KOPT-K1 (cell line): ENCODE data around the gene RAI2.

Experiments used
- H3K27ac ChIP-seq: fragments of 200-600 bp; sonication (generic); 2 replicates; pipeline ENCODE4 v1.5.1; 2016; ENCODE audit warnings: antibody characterized with exemption, mild to moderate bottlenecking, low read depth, low read length; ENCODE audit not compliant: poor library complexity, severe bottlenecking
- H3K36me3 ChIP-seq: fragments of 200-600 bp; sonication (generic); 2 replicates; pipeline ENCODE4 v1.5.1; 2017; ENCODE audit warnings: antibody characterized with exemption, mild to moderate bottlenecking, low read length, moderate library complexity; ENCODE audit not compliant: insufficient read depth
- H3K9me3 ChIP-seq: fragments of 200-600 bp; sonication (generic); 2 replicates; pipeline ENCODE4 v1.5.1; 2017; ENCODE audit warnings: antibody characterized with exemption, low read length, mild to moderate bottlenecking; ENCODE audit not compliant: insufficient read depth, poor library complexity, severe bottlenecking

RAI2 gene

DNA sequence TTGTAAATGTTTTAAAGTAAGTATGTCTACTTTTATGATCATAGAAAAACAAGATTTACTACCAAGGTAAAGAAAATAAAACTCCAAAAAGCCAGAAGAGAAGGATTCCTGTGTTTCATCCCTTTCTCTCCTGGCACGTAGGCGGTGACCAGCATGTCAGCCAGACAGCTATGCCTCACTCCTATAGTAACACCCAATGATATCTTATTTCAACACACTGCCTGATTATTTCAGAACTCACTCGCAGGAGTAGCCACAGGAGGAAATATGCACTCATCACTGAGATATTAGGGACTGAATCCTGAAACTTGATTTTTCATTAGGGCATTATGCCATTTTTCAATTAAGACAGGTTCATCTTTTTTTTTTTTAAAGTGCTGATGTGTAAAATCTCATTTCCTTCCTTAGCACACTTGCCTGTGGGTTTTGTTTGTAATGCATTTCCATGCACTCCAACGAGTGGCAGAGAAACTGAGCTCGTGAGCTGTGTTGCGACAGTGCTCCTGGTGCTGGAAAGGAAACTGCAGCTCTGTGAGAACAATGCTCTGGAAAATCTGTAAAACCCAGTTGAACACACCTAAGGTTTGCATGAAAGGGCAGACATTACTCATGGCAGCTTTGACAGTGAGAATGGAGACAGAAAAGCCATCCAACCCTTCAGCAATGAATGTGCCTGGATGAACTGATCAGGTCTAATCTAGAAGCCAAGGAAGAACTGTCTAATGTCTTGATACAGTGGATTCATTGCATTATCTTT is 18.2 kb downstream of the RAI2 start:
- Histone ChIP-seq H3K36me3 (no peaks in the 10 kb centered on the region), H3K27ac (no peak overlapping the region), H3K9me3 (no peaks in the 10 kb centered on the region)

DNA sequence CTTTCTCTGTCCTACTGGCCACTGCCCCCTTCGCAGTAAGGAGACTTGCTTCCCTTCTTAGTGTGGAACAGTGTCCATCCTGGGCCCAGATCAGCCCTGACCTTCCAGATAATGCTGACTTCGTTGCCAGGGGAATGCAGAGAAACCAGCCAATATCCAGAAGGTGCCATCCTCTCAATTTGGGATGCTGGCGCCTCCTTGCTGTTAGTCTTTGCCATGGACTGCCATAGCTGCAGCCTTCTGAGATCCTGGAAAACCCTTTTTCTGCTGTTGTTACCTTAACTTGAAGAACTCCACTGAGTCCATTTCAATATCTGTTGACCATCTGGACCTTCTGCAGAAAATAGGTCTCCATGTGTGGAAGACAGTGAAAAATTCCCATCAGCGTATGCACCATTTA is 21.8 kb downstream of the RAI2 start:
- no peak overlapping the region for H3K27ac ChIP-seq
- H3K36me3 ChIP-seq = no peaks in the 10 kb centered on the region
- no peaks in the 10 kb centered on the region for H3K9me3 ChIP-seq

DNA sequence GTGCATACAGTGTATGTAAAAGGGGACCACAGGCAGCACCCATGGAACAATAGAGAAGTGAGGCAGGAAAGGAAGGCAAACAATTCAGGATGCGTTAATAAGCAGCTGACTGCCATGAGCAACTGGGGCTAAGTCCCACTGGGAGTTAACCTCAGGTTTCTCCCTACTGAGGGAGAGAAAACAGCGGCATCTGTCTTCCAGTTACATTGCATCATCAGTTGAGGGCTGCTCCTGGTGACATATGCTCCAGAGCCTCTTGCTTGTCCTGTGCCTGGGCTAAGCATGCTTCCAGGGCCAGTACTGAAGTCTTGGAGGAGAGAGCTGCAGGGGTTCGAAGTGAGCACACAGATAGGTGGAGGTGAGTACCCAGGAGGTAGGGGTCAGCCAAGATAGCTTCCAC is 24.3 kb downstream of the RAI2 start:
- Histone ChIP-seq H3K9me3 (no peaks in the 10 kb centered on the region), H3K36me3 (no peaks in the 10 kb centered on the region), H3K27ac (no peak overlapping the region)

DNA sequence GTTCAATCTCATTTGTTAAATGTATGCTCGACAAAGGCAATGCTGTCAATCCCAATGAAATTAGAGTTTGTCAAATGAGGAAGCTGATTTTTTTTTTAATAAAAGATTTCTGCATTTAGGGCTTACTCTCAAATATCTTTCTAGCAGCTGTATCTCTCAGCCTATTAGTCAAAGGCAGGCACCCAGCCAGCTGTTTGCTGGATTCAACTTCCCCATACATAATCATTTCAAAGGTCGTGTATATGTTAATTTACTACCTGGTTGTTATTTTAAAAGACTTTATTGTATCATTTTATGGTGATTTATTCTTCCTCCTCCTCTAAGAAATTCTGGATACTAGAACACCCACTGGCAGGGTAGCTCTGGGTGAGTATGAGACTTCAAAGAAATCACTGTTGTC is 27.1 kb downstream of the RAI2 start:
- Histone ChIP-seq H3K27ac (no peak overlapping the region), H3K9me3 (no peaks in the 10 kb centered on the region), H3K36me3 (no peaks in the 10 kb centered on the region)

DNA sequence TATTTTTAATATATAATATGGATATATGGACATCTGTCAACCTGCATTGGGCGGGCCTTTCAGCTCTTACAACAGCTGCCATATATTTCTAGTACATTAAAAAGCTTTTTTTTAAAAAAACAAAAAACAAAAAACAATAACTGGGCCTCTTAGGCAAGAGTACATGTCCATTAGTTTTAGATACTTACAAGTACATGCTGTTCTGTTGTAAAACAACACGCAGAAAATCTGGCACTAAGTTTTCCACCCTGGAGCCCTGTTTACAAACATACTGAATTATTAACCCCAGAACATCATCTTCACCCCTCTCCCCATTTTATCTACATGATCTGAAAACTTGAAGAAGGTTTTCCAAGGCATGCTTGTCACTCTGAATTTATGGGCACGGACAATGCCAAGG is 29.8 kb downstream of the RAI2 start:
- no peaks in the 10 kb centered on the region for H3K36me3 ChIP-seq
- no peaks in the 10 kb centered on the region for H3K9me3 ChIP-seq
- no peak overlapping the region for H3K27ac ChIP-seq

DNA sequence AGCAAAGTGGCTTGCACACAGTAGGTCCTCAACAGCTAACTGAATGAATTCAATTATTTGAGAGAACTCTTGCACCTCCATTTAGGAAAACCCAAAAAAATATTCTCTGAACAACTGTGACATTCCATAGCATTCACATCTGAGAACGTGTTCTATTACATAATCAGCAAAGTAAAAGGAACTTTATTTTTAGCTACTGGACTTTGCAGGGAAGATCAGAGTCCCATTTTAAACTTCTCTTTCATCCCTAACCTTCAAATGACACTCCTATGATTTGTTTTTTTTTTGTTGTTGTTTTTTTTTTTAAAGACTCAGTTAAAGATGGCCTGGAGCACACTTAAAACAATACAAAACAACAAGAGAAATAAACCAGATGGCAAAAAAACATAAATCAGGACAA is 30.9 kb downstream of the RAI2 start:
- Histone ChIP-seq H3K36me3 (no peaks in the 10 kb centered on the region), H3K27ac (no peak overlapping the region), H3K9me3 (no peaks in the 10 kb centered on the region)

DNA sequence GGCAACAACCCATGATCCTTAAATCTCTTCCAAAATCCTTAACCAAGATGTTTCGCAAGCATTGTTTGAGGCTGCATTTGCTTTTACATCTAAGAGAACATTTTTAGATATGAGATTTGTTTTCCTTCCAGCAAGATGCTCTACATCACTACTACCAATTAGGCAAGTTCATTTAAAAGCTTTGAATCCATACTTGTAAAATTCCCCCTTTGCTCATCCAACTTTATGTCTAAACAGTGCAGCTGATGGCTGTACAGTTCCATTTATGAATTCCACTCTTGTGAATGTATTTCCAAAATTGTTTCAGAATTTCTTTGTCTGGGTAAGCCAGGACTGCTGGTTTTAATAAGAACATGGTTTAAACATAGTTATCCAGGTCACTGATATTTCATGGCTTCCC is 31.5 kb downstream of the RAI2 start:
- no peaks in the 10 kb centered on the region for H3K36me3 ChIP-seq
- no peak overlapping the region for H3K27ac ChIP-seq

DNA sequence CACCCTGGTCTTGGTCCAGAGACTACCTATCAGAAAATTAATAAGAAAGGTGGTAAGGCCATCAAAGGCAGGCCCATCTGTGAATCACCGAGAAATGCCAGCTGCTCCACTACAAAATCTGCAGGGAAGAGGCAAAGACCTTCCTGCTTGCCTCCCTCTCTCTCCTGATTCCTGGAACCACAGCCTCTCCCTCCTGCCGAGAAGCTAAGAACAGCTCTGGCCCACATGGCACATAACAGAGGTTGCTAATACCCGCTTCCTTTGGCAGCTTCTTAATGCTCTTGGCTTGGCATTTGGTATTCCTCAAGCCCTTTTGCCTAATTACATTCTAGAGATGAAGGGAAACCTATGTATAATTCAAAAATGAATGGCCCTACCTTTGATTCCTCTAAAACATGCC is 32.9 kb downstream of the RAI2 start:
- no peaks in the 10 kb centered on the region for H3K36me3 ChIP-seq
- H3K27ac ChIP-seq = no peak overlapping the region

More for the DNA sequence above, 31.5 kb downstream of the RAI2 start:
- H3K9me3 ChIP-seq = no peaks in the 10 kb centered on the region

DNA sequence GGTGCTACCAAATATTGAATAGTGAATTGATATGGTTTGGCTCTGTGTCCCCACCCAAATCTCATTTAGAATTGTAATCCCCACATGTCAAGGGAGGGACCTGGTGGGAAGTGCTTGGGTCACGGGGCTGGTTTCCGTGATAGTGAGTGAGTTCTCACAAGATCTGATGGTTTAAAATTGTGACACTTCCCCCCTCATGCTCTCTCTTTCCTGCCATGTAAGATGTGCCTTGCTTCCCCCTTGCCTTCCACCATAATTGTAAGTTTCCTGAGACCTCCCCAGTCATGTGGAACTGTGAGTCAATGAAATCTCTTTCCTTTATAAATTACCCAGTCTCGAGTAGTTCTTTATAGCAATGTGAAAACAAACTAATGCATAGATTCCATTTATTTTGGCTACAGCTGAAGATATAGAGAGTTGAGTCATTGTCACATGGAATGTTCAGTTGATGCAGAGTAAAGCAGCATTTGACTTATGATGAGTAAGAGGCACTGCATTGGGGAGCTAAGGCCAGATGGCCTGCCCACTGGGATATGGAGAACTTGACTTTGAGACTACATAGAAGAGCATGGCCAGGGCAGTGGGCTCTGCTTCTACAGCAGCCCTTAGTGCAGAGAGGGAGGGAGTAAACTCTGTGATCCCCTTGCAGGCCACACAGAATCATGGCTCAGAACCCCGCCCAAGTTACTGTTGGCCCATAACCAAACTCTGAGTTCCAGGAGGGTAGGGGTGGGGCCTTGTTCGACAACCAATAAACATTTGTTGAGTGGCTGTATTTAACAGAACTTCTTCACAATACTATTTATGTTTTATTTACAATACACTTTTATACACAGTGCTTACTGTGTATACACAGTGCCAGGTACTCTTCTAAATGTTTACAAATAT is 34.2 kb downstream of the RAI2 start:
- Histone ChIP-seq H3K9me3 (no peaks in the 10 kb centered on the region), H3K27ac (no peak overlapping the region), H3K36me3 (no peaks in the 10 kb centered on the region)

More for the DNA sequence above, 32.9 kb downstream of the RAI2 start:
- no peaks in the 10 kb centered on the region for H3K9me3 ChIP-seq

DNA sequence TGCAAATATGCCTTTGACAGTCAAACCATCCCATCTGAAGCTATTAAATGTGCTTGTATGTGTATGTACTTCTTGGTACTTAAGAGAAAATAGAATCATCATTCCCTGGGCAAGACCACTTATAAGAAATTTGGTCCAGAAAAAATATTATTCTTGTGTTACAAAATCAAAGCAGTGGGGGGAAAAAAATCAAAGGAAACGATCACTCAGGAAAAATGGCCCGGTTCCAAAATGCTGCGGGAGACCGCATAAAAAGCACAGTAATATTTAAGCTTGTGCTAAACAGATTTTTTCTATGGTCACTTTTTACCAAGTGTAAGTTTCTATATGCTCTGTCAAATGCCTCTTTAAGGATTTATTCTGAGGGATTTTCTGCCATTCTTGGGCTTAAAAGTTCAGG is 36.1 kb downstream of the RAI2 start:
- H3K9me3 ChIP-seq = no peaks in the 10 kb centered on the region
- H3K27ac ChIP-seq = no peak overlapping the region
- H3K36me3 ChIP-seq = no peaks in the 10 kb centered on the region

DNA sequence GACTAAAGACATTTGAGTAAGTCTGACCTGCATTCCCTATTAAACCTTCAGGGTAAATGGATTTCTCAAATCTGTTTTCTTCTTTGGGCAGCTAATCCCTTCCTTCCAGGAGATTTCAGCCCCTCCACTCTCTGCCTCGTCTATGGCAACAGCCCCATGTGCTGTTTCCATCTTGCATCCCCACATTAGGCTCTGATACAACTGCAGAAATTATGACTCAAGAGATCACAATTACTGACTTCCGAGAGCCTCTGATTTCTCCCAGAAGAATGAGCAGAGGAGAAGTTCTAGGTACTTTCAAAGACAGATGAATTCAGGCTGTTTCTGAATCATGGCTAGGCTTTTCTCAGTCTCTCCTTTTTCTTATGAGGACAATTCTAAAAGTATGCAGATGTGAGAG is 38.7 kb downstream of the RAI2 start:
- Histone ChIP-seq H3K9me3 (no peaks in the 10 kb centered on the region), H3K27ac (no peak overlapping the region), H3K36me3 (no peaks in the 10 kb centered on the region)

DNA sequence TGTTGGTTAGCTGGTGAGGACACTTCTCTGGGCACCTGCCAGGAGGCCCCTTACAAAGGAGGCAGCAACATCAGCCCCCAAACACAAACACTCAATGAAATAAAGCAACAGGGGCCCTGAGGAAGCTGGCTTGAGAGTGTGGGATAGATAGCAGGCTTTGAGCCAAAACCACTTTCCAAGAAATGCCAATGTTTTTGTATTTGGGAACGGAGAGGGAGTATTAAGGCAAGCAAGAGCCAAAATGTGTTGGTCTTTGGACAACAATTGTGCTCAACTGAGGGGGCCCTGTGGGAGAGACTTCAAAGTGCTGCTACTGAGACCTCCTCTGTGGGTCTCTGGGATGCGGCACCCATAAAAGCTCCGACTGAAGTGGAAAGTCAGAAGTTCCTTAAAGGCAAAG is 41.0 kb downstream of the RAI2 start:
- Histone ChIP-seq H3K9me3 (no peaks in the 10 kb centered on the region), H3K36me3 (no peaks in the 10 kb centered on the region), H3K27ac (no peak overlapping the region)

DNA sequence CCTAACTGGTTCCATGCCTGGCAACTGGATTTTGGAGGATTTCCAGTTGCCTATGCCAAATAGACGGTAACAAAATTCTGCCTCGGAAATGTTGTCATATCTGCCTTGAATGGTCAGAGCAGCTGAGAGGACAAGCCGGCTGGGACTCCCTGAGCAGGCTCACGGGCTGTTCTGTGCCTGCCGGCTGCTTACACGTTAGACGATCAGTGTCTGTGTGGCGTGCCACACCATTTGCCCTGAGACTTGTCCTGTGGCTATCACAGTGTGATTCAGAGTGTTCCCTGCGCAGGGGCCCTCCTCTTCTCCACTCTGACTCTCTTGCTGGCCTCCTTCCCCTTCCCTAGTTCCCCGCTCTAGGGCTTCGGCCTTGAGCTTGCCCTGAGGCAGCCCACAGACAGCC is 42.4 kb downstream of the RAI2 start:
- no peak overlapping the region for H3K27ac ChIP-seq
- H3K9me3 ChIP-seq = no peaks in the 10 kb centered on the region
- no peaks in the 10 kb centered on the region for H3K36me3 ChIP-seq

DNA sequence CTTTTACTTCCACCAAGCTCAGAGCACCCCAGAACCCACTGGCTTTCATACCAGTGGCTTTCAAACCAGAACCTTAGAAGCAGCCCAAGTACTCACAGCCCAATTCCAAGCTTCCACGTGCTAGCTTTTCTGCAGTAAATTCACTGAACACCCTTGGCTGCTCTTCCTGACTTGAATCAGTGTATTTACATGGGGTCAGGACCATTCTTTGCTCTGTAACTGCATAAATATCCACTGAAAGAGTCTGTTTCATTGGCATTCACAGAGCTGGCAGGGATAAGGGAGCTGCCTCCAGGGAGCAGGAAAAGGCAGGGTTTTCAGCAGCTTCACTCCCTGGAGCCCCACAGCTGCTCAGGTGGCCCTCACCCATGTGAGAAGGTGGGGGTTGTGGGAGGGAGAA is 43.8 kb downstream of the RAI2 start:
- Histone ChIP-seq H3K27ac (no peak overlapping the region), H3K9me3 (no peaks in the 10 kb centered on the region), H3K36me3 (no peaks in the 10 kb centered on the region)

DNA sequence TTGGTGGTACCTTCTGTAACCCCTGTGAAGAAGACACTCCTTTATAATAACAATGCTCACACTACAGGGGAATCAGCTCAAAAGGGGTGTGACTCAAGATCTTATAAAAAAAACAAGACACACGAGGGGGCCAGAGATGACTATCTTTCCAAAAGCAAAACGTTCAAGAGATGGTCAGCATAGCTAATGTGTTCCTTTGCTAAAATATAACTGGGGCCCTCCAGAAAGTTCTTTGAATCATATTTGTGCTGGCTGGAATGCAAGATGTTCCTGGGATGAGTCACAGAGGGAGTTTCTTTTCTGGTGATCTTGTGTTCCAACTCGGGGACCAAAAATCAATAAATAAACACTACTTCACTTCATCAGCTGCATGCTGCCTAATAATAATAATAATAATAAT is 46.5 kb downstream of the RAI2 start:
- no peak overlapping the region for H3K27ac ChIP-seq
- no peaks in the 10 kb centered on the region for H3K9me3 ChIP-seq
- H3K36me3 ChIP-seq = no peaks in the 10 kb centered on the region

DNA sequence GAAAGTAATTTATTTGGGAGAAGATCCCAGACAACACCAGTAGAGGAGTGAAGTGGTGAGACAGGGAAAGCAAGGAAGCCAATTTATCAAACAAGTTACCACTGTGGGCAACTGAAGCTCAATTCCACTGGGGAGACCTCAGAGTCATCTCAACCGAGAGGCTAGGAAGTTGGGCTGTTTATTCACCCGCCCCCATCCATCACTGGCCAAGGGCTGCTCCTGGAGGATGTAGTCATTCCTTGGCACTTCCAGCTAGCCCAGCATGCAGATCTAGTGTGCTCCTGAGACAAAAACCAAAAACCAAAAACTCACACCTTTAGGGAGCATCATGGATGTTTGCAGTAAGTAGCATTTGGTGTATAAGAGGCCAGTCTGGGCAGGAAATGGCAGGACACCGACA is 47.0 kb downstream of the RAI2 start:
- Histone ChIP-seq H3K36me3 (no peaks in the 10 kb centered on the region), H3K9me3 (no peaks in the 10 kb centered on the region), H3K27ac (no peak overlapping the region)
